Measurements from ENCODE around the gene KCTD7. TPM values are rescaled to one million over a fixed set of nuclear protein-coding genes. Genes with fewer than 3 reads are reported as not detected.

Gene KCTD7
- total RNA-seq, 1 experiment from 2014 or later, result 17.3 TPM

DNA sequence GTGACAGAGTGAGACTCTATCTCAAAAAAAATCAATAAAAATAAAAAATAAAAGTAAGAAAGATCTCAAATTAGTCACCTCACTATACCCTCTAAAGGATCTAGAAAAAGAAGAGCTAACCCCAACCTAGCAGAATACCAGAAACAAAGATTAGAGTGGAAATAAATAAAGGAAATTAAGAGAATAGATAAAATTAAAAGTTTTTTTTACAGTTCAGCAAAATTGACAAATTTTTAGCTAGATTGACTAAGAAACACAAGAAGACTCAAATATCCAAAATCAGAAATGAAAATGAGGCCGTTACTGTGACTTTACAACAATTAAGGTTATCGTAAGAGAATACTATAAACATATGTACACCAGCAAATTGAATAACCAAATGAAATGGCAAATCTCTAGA is 29.1 kb downstream of the KCTD7 start:
- Mint-ChIP-seq H3K9me3 (ENCODE audit: unreplicated experiment) (peaks cover 8% of the 10 kb centered on the region), H3K4me3 (ENCODE audit: unreplicated experiment) (no peak overlapping the region), H3K36me3 (ENCODE audit: insufficient read depth, unreplicated experiment) (peaks cover 77% of the 10 kb centered on the region), H3K27me3 (ENCODE audit: insufficient read depth, unreplicated experiment) (no peaks in the 10 kb centered on the region), H3K4me1 (ENCODE audit: low read depth, unreplicated experiment) (peaks cover 8% of the 10 kb centered on the region), H3K27ac (ENCODE audit: unreplicated experiment) (no peak overlapping the region)
- H3K4me3 ChIP-seq (ENCODE audit: low read depth, low read length), result no peak overlapping the region
- no TSS peak for BruUV-seq (replicated peaks)
- peaks cover 4% of the 10 kb centered on the region; the same call in 1 of the 2 replicates for H3K36me3 ChIP-seq (ENCODE audit: control insufficient read depth, insufficient read depth, low read length)
- no peak for DNase-seq
- H3K9me3 ChIP-seq, result 0 out of 2 replicates have a peak, but pooled peaks cover 7% of the 10 kb centered on the region
- intact Hi-C loops (cut with micrococcal nuclease; ENCODE audit: unreplicated experiment), result loop anchor here (10.0 kb wide), 2 partner anchors 243 to 337 kb away; partner anchors contain the start of genes SBDS and TYW1
- ChIA-PET CTCF (no interaction called here), POLR2A (no interaction called here)
- no peak for TF ChIP-seq CTCF (IDR thresholded peaks at IDR 0.05; ENCODE audit: insufficient read depth in 1 of 2, low read depth in 1 of 2, low read length in 1 of 2, severe bottlenecking in 1 of 2, unreplicated experiment in 1 of 2)
- no peaks in the 10 kb centered on the region for H3K4me1 ChIP-seq
- H3K27me3 ChIP-seq (replicated peaks; ENCODE audit: control insufficient read depth, insufficient read depth, low read length), result no peaks in the 10 kb centered on the region

- no peak for TF ChIP-seq CTCF (IDR thresholded peaks at IDR 0.05; ENCODE audit: insufficient read depth in 1 of 2, low read depth in 1 of 2, low read length in 1 of 2, severe bottlenecking in 1 of 2, unreplicated experiment in 1 of 2)
- H3K36me3 ChIP-seq (ENCODE audit: control insufficient read depth, insufficient read depth, low read length), result peaks cover 4% of the 10 kb centered on the region; the same call in 1 of the 2 replicates
Observed at GRCh38 chr7:66662646-66663264, 34.1 kb downstream of the KCTD7 start.

DNA sequence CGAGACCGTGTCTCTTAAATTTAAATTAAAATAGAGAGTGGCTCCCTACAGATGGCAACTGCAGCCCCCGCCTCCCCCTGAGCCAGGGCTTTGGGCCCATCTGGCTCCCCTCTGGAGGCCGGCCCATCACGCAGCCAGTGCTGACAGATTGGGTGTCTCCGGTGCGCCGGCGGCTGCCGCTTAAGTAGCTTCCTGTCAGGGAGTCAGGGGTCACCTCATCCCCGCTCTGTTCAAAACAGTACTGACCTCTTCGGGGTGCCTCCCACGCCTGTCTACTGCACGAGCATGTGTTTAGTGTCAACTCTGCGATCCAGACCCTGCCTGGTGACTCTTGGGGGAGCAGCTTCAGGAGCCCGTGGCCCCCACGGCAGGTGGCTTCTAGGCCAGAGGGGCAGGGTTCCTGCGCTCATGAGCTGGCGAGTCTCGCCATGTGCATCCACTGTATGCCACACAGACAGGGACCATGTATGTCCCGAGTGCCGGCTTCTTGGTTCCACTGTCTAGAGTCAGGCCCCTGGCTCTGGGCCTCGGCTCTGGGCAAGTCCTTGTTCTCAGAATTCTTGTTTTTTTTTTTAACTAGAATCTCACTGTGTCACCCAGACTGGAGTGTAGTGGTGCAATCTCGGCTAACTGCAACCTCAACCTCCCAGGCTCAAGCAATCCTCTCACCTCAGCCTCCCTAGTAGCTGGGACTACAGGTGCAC is 36.1 kb downstream of the KCTD7 start:
- Histone ChIP-seq H3K9me3 (0 out of 2 replicates have a peak, but pooled peaks cover 11% of the 10 kb centered on the region), H3K4me1 (no peaks in the 10 kb centered on the region), H3K36me3 (ENCODE audit: control insufficient read depth, insufficient read depth, low read length) (peaks cover 6% of the 10 kb centered on the region), H3K4me3 (ENCODE audit: low read depth, low read length) (no peak overlapping the region), H3K27me3 (replicated peaks; ENCODE audit: control insufficient read depth, insufficient read depth, low read length) (no peaks in the 10 kb centered on the region)
- H3K27me3 Mint-ChIP-seq (ENCODE audit: insufficient read depth, unreplicated experiment), result no peaks in the 10 kb centered on the region
- no peak overlapping the region for H3K4me3 Mint-ChIP-seq (ENCODE audit: unreplicated experiment)
- H3K36me3 Mint-ChIP-seq (ENCODE audit: insufficient read depth, unreplicated experiment), result peaks cover 36% of the 10 kb centered on the region
- ChIA-PET CTCF (no interaction called here), POLR2A (interaction anchor here (0.6 kb wide), 1 partner anchor 17 kb away, joined by 7 read pairs; no protein-coding TSS in a partner anchor)
- no peak overlapping the region for H3K27ac Mint-ChIP-seq (ENCODE audit: unreplicated experiment)
- H3K9me3 Mint-ChIP-seq (ENCODE audit: unreplicated experiment), result peaks cover 9% of the 10 kb centered on the region
- BruUV-seq (replicated peaks), result no TSS peak
- intact Hi-C loops (cut with micrococcal nuclease; ENCODE audit: unreplicated experiment), result no loop called here
- no peak for DNase-seq
- TF ChIP-seq CTCF (IDR thresholded peaks at IDR 0.05; ENCODE audit: insufficient read depth in 1 of 2, low read depth in 1 of 2, low read length in 1 of 2, severe bottlenecking in 1 of 2, unreplicated experiment in 1 of 2), result no peak
- no peaks in the 10 kb centered on the region for H3K4me1 Mint-ChIP-seq (ENCODE audit: low read depth, unreplicated experiment)

More at GRCh38 chr7:66662646-66663264, 34.1 kb downstream of the KCTD7 start:
- Mint-ChIP-seq H3K27ac (ENCODE audit: unreplicated experiment) (no peak overlapping the region), H3K36me3 (ENCODE audit: insufficient read depth, unreplicated experiment) (peaks cover 51% of the 10 kb centered on the region), H3K9me3 (ENCODE audit: unreplicated experiment) (peaks cover 9% of the 10 kb centered on the region), H3K27me3 (ENCODE audit: insufficient read depth, unreplicated experiment) (no peaks in the 10 kb centered on the region), H3K4me3 (ENCODE audit: unreplicated experiment) (no peak overlapping the region), H3K4me1 (ENCODE audit: low read depth, unreplicated experiment) (no peaks in the 10 kb centered on the region)
- CTCF ChIA-PET, result no interaction called here
- Histone ChIP-seq H3K4me1 (no peaks in the 10 kb centered on the region), H3K27me3 (replicated peaks; ENCODE audit: control insufficient read depth, insufficient read depth, low read length) (no peaks in the 10 kb centered on the region), H3K4me3 (ENCODE audit: low read depth, low read length) (no peak overlapping the region), H3K9me3 (0 out of 2 replicates have a peak, but pooled peaks cover 11% of the 10 kb centered on the region)
- BruUV-seq (replicated peaks), result no TSS peak
- intact Hi-C loops (cut with micrococcal nuclease; ENCODE audit: unreplicated experiment), result no loop called here
- POLR2A ChIA-PET, result no interaction called here
- DNase-seq, result no peak

All from Caco-2 (cell line).